Sigmoid colon (tissue), 4 donors: ENCODE results near the gene JMJD1C.

Experiments
- CTCF ChIP-seq, 4 experiments: fragments of 450-650 bp in 3 of 4; fragments of 200-600 bp in 1 of 4; IDR thresholded peaks; one replicate each; pipeline ENCODE4 v1.5.1; 2016 to 2019; ENCODE audit warnings: antibody characterized with exemption in 4 of 4, mild to moderate bottlenecking in 3 of 4, moderate library complexity in 2 of 4
- EP300 ChIP-seq, 4 donors: sonication (generic); formaldehyde crosslinking; IDR thresholded peaks; one replicate each; pipeline ENCODE4 v1.6.1; 2017; ENCODE audit warnings: antibody characterized with exemption in 4 of 4
- POLR2A ChIP-seq, 2 donors: fragments of 450-650 bp; IDR thresholded peaks; one replicate each; pipeline ENCODE4 v1.6.1; 2016; ENCODE audit warnings: antibody characterized with exemption in 2 of 2, mild to moderate bottlenecking in 2 of 2, moderate library complexity in 2 of 2
- POLR2AphosphoS5 ChIP-seq, 4 donors: sonication (generic); formaldehyde crosslinking; IDR thresholded peaks; one replicate each; pipeline ENCODE4 v1.6.1; 2017; ENCODE audit warnings: antibody characterized with exemption in 4 of 4

GRCh38 chr10:63286340-63286739, 179.4 kb downstream of the JMJD1C start:
- TF ChIP-seq POLR2A (IDR thresholded peaks at IDR 0.05) (no peak), CTCF (IDR thresholded peaks at IDR 0.05) (no peak), EP300 (IDR thresholded peaks at IDR 0.05) (no peak), POLR2AphosphoS5 (IDR thresholded peaks at IDR 0.05) (no peak)
